Activated T-cell treated with anti-CD3 and anti-CD28 coated beads, Interleukin-2, amount 50 U/mL, for 72 hours (primary cell): Measurements from ENCODE around the gene CRYBG3. TPM values are rescaled to one million over a fixed set of nuclear protein-coding genes. Genes with fewer than 3 reads are reported as not detected.

Experiments
- ATAC-seq, 2 donors: fragments of 150-1000 bp; cut with Tn5 transposase; replicated peaks in 1 of 2; 2 replicates each; pipeline ENCODE4 v1.10.0; 2021; ENCODE audit warnings: moderate library complexity in 2 of 2, mild to moderate bottlenecking in 1 of 2
- DNase-seq, 2 donors: peaks; one replicate each; pipeline ENCODE4 v3.0.0; 2021 to 2022; ENCODE audit warnings: mixed read lengths in 1 of 2
- H3K27ac Mint-ChIP-seq: one replicate; pipeline ENCODE4 v1.8.0; 2022; ENCODE audit warnings: mild to moderate bottlenecking, moderate library complexity, mixed read lengths
- H3K27me3 Mint-ChIP-seq: one replicate; pipeline ENCODE4 v1.8.0; 2022; ENCODE audit warnings: low read depth, mixed read lengths
- H3K36me3 Mint-ChIP-seq, 2 donors: one replicate each; pipeline ENCODE4 v1.8.0; 2022; ENCODE audit warnings: mixed read lengths in 2 of 2, mild to moderate bottlenecking in 1 of 2; ENCODE audit not compliant: insufficient read depth in 2 of 2
- H3K4me1 Mint-ChIP-seq: one replicate; pipeline ENCODE4 v1.8.0; 2022; ENCODE audit warnings: low read depth, mixed read lengths
- H3K4me3 Mint-ChIP-seq, 2 donors: one replicate each; pipeline ENCODE4 v1.8.0; 2022; ENCODE audit warnings: mild to moderate bottlenecking in 2 of 2, mixed read lengths in 2 of 2, moderate library complexity in 2 of 2
- H3K9me3 Mint-ChIP-seq, 2 donors: one replicate each; pipeline ENCODE4 v1.8.0; 2022; ENCODE audit warnings: mixed read lengths in 2 of 2
- total RNA-seq, 2 donors: library from RNA; stranded (reverse); gene quantifications; one replicate each; pipeline ENCODE4 v1.2.3, GENCODE V29; 2022

The CRYBG3 gene
- 1 to 10 TPM; 3.4 to 4.0 TPM for total RNA-seq

DNA sequence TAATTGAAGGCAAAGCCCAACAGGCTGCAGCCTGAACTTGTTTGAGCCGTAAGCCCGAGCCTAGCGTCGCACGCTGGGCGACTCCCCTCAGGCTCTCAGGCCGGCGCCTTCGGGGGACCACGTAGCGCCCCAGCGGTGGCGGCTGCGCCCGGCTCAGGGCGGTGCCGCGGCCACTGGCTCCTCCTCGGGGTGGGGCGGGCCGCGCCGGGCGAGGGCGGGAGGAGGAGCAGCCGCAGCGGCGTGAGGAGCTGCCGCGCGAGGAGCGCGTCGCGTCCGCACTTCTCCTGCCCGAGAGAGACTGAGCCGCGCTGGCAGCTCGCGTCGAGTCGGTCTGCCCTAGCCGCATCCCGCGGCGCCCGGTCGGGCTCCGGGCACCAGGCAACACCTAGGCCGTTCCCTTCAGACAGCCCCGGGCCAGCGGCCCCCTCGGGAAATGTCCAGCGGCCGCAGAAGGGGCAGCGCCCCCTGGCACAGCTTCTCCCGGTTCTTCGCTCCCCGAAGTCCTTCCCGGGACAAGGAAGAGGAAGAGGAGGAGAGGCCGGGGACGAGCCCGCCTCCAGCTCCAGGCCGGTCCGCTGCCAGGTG, at the start of gene CRYBG3:
Gene CRYBG3, plus strand, starts transcription at position 238 of the 585 bp plus-strand sequence. Its CDS starts 196 bp downstream, at position 434.
- Mint-ChIP-seq H3K9me3 (no peaks in the 10 kb centered on the region), H3K4me1 (peaks cover 24% of the 10 kb centered on the region), H3K36me3 (peaks cover 3 to 5% of the 10 kb centered on the region in 2 donors), H3K4me3 (peak within 1 kb of the TSS; percentile 92 to 95), H3K27ac (peak within 1 kb of the TSS; percentile 56), H3K27me3 (peaks cover 35% of the 10 kb centered on the region)
- peak; percentile 99 for ATAC-seq
- peak; percentile 88 to 93 for DNase-seq

DNA sequence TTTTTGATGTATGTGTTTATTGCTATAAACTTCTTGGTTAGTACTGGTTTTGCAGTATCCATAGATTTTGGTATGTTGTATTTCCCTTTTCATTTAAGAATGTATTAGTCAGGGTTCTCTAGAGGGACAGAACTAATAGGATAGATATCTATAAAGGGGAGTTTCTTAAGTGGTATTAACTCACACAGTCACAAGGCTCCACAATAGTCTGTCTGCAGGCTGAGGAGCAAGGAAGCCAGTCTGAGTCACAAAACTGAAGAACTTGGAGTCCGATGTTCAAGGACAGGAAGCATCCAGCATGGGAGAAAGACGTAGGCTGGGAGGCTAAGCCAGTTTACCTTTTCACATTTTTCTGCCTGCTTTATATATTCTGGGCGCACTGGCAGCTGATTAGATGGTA, 48.9 kb upstream of the CRYBG3 start:
- Mint-ChIP-seq H3K4me1 (no peaks in the 10 kb centered on the region), H3K9me3 (no peaks in the 10 kb centered on the region), H3K27ac (no peak overlapping the region), H3K4me3 (no peak overlapping the region), H3K27me3 (no peaks in the 10 kb centered on the region), H3K36me3 (peaks cover 3 to 5% of the 10 kb centered on the region in 2 donors)
- DNase-seq (no peak), ATAC-seq (no peak)

DNA sequence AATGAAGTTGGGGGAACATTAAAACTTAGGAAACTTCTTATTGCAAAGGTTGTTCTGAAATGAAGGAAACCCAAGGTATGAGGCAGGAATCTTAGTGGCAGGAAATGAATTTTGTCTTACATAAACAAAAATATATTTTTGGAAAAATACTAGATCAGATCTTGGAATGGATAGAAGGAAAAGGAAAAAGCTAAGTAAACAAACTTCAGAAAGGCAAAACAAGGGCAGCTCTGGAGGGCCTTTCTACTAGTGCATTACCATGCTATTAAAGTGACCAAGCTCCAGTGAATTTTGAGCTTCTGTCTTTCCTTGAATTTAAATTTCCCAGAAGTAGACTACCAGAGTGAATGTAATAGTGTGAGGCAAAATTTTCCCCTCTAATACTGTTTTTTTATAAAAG, 43.7 kb upstream of the CRYBG3 start:
- no peaks in the 10 kb centered on the region for H3K36me3 Mint-ChIP-seq

DNA sequence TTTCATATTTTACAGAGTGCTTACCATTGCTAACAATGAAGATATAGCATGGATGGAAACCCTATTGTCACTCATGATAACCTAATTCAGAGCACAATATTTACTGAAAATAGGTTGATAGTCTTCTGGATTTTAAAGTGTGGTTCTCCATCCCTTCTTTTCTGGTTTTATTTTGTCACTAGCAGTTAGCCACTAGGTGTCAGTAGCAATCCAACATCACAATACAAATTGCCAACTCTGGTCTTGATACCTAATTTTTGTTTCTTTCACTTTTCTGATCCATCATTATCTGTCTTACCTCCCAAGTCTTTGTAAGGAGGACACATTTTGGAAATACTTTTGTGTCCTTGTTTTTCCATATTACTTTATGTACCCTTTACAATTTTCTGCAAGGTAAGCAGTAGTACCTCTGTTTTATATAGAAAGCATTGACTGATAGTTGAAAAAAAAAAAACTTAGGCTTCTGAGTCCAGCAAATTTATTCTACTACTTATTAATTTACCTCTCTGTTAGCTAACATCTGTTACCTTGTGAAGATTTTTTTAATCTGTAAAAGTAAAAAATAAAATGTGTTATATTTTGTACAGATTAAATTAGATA, 28.3 kb upstream of the CRYBG3 start:
- no peak overlapping the region for H3K4me3 Mint-ChIP-seq
- H3K4me1 Mint-ChIP-seq: no peaks in the 10 kb centered on the region
- DNase-seq (peak in 1 of 2 donors; percentile 28), ATAC-seq (peak; percentile 32 to 39)
- H3K27me3 Mint-ChIP-seq: no peaks in the 10 kb centered on the region
- no peak overlapping the region for H3K27ac Mint-ChIP-seq
- H3K36me3 Mint-ChIP-seq: no peaks in the 10 kb centered on the region
- no peaks in the 10 kb centered on the region for H3K9me3 Mint-ChIP-seq

More for the DNA sequence above, 43.7 kb upstream of the CRYBG3 start:
- DNase-seq (no peak), ATAC-seq (no peak)
- H3K4me1 Mint-ChIP-seq: no peaks in the 10 kb centered on the region
- H3K27me3 Mint-ChIP-seq: no peaks in the 10 kb centered on the region
- H3K27ac Mint-ChIP-seq: no peak overlapping the region
- H3K9me3 Mint-ChIP-seq: no peaks in the 10 kb centered on the region
- no peak overlapping the region for H3K4me3 Mint-ChIP-seq

DNA sequence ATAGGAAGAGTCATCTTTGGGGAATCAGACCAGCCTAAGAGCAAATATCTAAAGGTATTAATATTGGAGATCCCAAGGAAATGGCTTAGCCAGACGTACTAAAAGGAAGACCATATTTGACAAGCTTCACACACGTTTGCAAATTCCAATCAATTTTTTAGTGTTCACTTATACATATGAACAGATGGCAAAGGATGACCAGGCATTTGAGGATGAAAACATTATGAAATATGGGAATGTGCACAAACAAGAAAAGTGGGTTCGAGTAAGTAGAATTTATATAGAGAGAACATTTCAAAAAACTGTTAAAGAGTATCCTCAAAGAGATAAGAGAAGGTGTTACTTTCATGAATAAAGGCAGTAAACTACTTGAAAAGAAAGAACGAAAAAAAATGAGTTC, 25.9 kb upstream of the CRYBG3 start:
- no peak for ATAC-seq

DNA sequence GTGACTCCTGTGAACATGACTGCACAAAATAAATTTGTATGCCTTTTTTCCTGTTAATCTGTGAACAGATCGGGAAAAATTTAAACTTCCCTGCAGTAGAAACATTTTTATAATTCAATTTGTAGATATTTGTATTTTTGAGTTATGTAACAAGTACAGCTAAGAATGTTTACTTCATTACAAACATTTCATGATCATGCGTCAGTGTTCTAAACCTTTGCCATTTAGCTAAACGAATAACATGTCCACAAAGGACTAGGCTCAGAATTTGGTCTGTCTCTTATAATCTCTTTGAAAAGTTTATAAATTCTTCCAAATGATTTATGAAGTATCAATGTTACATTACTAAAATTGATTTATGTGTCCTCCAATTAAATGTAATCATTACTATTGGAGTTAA, 17.3 kb upstream of the CRYBG3 start:
- Mint-ChIP-seq H3K27ac (no peak overlapping the region), H3K36me3 (no peaks in the 10 kb centered on the region), H3K4me1 (no peaks in the 10 kb centered on the region), H3K9me3 (no peaks in the 10 kb centered on the region), H3K27me3 (no peaks in the 10 kb centered on the region), H3K4me3 (no peak overlapping the region)
- ATAC-seq: no peak
- DNase-seq: no peak

More for the DNA sequence above, 25.9 kb upstream of the CRYBG3 start:
- H3K4me3 Mint-ChIP-seq: no peak overlapping the region
- no peaks in the 10 kb centered on the region for H3K27me3 Mint-ChIP-seq
- H3K4me1 Mint-ChIP-seq: no peaks in the 10 kb centered on the region
- H3K9me3 Mint-ChIP-seq: no peaks in the 10 kb centered on the region
- no peak for DNase-seq
- no peak overlapping the region for H3K27ac Mint-ChIP-seq
- no peaks in the 10 kb centered on the region for H3K36me3 Mint-ChIP-seq

DNA sequence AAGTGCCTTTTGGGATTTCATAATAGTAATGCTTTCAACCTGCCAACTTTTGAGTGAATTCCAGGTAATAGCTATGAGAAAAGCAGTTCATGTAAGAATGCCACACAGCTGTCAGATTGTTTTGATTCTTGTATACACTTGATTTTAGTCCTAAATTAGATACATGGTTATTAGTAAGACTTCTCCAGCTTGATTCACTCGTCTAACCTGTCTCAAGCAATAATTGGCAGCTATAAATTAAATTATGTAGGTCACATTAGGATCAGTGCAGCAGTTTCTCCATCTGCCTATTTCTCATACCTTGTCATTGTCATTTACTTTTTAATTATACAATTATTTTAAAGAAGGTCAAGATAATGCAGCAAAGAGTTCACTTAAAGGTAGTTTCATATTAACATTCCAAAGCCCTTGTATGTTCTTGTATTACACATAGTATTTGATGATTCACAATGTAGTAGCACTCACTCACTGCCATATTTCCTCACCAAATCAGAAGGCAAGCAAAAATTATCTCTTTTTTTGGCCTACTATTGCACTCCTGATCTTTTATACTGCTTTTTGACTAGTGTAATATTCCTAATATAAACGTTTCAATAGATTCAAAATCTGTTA, 10.9 kb upstream of the CRYBG3 start:
- H3K4me3 Mint-ChIP-seq: no peak overlapping the region
- no peaks in the 10 kb centered on the region for H3K36me3 Mint-ChIP-seq
- DNase-seq (no peak), ATAC-seq (no peak)
- H3K27me3 Mint-ChIP-seq: no peaks in the 10 kb centered on the region
- no peak overlapping the region for H3K27ac Mint-ChIP-seq
- peaks cover 14% of the 10 kb centered on the region for H3K4me1 Mint-ChIP-seq
- H3K9me3 Mint-ChIP-seq: no peaks in the 10 kb centered on the region

DNA sequence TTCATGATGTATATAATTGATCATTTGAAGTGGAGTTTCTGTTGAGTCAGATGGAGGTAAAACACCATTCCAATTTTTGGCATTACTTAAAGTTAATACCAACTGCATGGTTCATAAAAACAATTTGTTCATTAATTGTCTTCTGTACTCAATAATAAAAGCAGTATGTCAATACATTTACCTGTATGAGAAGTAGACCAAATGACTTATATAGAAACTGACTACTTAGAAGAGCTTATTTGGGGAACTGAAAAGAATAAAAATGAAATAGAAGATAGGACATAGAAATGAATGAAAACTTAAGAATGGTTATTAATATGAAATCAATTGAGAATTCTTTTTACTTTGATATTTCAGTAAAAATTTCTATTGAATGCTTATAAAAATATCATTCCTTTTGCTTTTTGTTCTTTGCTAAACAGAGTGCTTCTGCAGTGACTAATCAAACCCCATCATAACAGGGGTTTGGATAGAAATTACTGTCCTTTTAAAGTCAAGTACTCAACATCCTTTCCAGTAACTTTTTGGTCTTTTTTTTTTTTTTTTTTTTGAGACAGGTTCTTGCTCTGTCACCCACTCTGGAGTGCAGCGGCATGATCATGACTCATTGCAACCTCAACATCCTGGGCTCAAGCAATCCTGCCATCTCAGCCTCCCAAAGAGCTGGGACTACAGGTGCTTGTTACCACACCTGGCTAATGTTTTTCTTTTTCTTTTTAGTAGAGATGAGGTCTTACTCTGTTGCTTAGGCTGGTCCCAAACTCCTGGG, 6.5 kb upstream of the CRYBG3 start:
- H3K36me3 Mint-ChIP-seq: no peaks in the 10 kb centered on the region
- DNase-seq (peak; percentile 51 to 64), ATAC-seq (peak; percentile 94 to 96)
- H3K27me3 Mint-ChIP-seq: peaks cover 9% of the 10 kb centered on the region
- H3K27ac Mint-ChIP-seq: peak overlapping the region; percentile 22
- no peaks in the 10 kb centered on the region for H3K9me3 Mint-ChIP-seq
- peak overlapping the region; percentile 23 to 74 for H3K4me3 Mint-ChIP-seq
- H3K4me1 Mint-ChIP-seq: peaks cover 19% of the 10 kb centered on the region

DNA sequence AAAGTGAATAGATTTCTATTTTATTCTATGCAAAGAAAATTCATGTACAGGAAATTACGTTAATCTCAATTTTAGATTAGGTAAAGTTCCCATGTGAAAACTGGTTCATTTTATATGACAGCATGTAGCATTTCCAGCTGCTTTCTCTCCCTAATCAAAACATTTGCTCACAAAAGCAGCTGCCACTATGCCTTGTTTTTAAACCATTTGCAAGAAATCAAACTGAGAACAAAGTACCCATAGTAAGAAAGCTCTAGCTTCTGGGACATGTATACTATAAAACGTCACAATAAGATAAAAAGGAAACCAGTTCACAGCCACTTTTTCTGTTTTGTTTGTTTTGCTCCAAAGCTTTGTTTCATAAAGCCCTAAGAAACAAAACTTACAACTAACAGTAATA, 5.0 kb upstream of the CRYBG3 start:
- H3K27me3 Mint-ChIP-seq: peaks cover 17% of the 10 kb centered on the region
- H3K4me3 Mint-ChIP-seq: no peak overlapping the region
- no peaks in the 10 kb centered on the region for H3K36me3 Mint-ChIP-seq
- DNase-seq (no peak), ATAC-seq (no peak)
- H3K4me1 Mint-ChIP-seq: peaks cover 29% of the 10 kb centered on the region
- peak overlapping the region; percentile 4 for H3K27ac Mint-ChIP-seq
- no peaks in the 10 kb centered on the region for H3K9me3 Mint-ChIP-seq

DNA sequence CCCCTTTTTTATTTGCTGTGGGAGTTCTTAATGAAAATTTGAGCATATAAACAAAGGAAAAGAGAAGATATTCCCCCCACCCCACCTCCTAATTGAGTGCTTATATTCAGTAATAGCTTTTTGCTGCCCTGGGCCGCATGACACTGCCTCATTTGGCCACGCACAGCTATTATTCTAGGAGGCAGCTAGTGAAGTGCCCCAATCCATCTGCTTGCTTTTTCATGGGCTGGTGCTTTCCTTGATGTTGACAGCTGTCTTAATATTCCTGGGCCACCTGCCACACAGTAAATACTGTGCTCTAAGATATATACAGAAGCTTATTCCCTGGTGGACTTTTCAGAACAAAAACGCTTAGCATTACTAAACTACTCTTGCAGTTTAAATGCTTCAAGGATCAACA, 3.8 kb upstream of the CRYBG3 start:
- H3K27me3 Mint-ChIP-seq: peaks cover 25% of the 10 kb centered on the region
- no peak for ATAC-seq
- no peaks in the 10 kb centered on the region for H3K9me3 Mint-ChIP-seq
- peaks cover 3 to 5% of the 10 kb centered on the region in 2 donors for H3K36me3 Mint-ChIP-seq
- DNase-seq: no peak
- H3K27ac Mint-ChIP-seq: no peak overlapping the region
- H3K4me1 Mint-ChIP-seq: peaks cover 36% of the 10 kb centered on the region
- no peak overlapping the region for H3K4me3 Mint-ChIP-seq

DNA sequence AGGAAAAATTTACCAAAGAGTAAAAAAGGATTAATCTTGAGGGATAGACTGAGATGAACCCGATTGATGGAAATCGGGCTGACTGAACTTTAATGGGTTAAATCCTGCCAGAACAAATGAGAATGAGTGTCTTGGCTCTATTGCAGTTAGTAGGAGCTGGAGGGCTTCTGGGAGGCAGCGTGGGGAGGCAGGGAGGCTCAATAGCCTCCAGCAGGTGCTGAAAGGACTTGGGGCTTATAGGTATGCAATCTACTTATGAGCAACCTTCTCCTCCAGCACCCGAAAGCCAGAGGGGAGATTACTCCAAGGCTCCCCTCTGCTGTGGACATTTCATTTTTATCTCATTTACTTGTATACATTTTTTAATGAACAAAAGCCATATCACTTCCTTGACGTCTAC, 1.0 kb upstream of the CRYBG3 start:
- peaks cover 3 to 5% of the 10 kb centered on the region in 2 donors for H3K36me3 Mint-ChIP-seq
- H3K4me1 Mint-ChIP-seq: peaks cover 30% of the 10 kb centered on the region
- H3K27ac Mint-ChIP-seq: peak overlapping the region; percentile 44
- H3K9me3 Mint-ChIP-seq: no peaks in the 10 kb centered on the region
- peaks cover 35% of the 10 kb centered on the region for H3K27me3 Mint-ChIP-seq
- H3K4me3 Mint-ChIP-seq: peak overlapping the region; percentile 92 to 95
- no peak for DNase-seq
- ATAC-seq: no peak

DNA sequence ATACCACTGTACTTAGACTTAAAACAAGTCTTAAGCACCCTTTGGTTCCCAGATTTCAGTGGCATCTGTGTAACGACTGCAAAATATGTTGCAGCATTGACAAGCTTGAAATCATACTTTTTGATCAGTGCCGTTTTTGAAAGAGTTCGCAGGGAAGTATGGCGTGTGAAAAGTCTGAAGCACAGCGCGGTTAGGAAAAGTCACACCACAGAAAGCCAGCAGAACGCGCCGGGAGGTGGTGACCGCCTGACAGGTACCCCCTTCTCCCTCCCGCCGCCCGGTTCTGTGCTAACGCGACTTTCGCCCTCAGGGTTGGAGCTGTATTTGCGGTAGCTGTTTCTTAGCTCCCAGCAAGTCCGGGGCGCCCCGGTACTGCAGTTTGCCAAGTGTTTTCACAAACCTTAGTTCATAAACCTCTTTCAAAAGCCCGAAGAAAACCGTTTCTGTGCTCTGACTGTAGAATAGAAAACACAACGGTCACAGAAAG, 481 bp upstream of the CRYBG3 start:
- H3K27ac Mint-ChIP-seq: peak overlapping the region; percentile 33
- peaks cover 3 to 5% of the 10 kb centered on the region in 2 donors for H3K36me3 Mint-ChIP-seq
- H3K4me1 Mint-ChIP-seq: peaks cover 24% of the 10 kb centered on the region
- ATAC-seq (peak; percentile 59 to 62), DNase-seq (peak; percentile 56 to 57)
- peaks cover 35% of the 10 kb centered on the region for H3K27me3 Mint-ChIP-seq
- peak overlapping the region; percentile 92 to 95 for H3K4me3 Mint-ChIP-seq
- no peaks in the 10 kb centered on the region for H3K9me3 Mint-ChIP-seq

DNA sequence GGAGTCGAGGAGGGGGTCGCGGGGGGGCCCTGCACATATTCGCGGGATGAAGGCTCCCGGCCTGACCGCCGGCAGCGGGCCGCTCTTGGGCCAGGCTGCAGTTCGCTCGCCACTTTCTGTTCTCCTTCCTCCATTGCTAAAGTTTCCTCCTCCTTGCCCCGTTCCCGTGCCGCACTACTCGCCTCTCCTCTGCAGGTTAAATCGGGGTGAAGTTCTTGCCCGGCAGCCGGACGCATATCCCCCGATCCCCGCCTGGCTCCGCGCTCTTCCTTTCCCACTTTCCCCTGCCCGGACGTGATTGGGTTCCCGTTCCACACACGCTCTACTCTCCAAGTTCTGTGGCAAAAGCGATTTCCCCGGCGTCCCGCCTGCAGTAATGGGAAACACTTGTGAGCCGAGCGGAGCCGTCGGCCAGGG, 556 bp downstream of the CRYBG3 start:
- H3K4me3 Mint-ChIP-seq: peak overlapping the region; percentile 92 to 95
- H3K9me3 Mint-ChIP-seq: no peaks in the 10 kb centered on the region
- peak overlapping the region; percentile 56 for H3K27ac Mint-ChIP-seq
- peaks cover 3 to 5% of the 10 kb centered on the region in 2 donors for H3K36me3 Mint-ChIP-seq
- peak; percentile 14 to 46 for DNase-seq
- H3K27me3 Mint-ChIP-seq: peaks cover 35% of the 10 kb centered on the region
- peaks cover 24% of the 10 kb centered on the region for H3K4me1 Mint-ChIP-seq
- peak; percentile 13 to 21 for ATAC-seq
